COLO668 (cell line): Measurements from ENCODE around the gene DMD.
"Not testable (repeated sequence)": the region's sequence is repeated elsewhere in the genome, so short reads cannot be mapped to it uniquely, and the experiment has no call there.

Experiments used
- DNase-seq: peaks from one replicate; lab custom pipeline; 2025; ENCODE audit not compliant: unreplicated experiment; lab: John Stamatoyannopoulos, UW

The DMD gene

DNA sequence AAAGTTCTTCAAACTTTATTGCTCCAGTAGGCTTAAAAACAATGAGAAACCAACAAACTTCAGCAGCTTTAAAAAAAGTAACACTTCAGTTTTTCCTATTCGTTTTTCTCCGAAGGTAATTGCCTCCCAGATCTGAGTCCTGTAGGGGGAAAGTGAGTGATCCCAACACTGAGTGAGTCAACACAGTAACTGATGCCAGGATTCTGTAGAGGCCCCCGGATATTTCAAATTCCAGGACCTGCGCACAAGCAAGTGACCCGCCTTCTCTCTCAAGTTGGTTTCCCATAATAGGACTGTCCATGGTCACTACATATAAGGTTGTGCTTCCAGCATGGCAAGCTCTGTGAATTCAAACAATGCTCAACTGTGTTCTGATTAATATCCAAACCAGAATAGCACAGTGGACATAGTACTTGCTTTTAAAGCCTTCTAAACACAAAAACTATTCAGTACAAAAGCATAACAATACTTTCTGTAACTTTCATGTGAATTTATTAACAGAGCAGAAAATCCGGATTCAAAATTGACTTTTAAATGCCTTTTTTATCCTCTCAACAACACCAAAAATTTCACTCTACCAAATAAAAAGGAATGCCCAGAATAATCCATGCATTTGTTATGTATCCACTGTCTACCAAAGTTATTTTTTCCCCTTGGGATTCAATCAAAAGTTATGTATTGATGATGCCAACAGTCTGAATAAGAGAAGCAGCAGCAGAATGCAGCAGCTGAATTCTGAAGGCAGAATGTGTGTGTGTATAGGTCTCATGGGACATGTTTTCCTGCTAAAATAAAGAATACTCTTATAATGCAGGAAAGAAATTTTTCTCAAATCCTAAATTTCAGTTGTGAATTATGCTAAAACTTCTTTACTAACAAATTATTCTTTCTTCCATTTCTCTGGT, at the start of gene DMD:
TSS of gene DMD (minus strand) at position 194 of the 905 bp plus-strand sequence. CDS start 237 bp downstream, outside the sequence.
- DNase-seq = no peak

DNA sequence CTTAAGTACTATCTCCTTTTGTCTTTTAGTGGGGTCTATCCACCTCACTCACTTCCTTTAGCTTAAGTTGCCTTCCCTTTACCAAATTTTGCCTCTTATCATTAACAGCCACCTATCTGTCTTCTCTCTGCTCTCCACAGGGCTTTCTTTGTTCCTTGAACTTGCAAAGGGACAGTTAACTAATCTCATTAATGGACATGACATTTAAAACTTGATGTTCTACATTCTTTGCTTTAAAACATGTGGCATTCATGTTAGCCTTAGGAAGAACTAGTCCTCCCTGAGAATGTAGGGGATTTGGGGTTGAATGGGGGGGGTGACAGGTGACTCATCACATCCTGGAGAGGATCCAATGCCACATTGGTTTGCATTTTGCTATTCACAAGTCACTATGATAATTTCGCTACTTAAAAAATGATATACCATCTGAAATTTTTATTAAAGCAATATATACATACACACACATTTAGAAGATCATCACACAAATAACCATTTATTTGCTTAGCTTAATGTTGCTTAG, 41.0 kb upstream of the DMD start:
- DNase-seq = no peak

DNA sequence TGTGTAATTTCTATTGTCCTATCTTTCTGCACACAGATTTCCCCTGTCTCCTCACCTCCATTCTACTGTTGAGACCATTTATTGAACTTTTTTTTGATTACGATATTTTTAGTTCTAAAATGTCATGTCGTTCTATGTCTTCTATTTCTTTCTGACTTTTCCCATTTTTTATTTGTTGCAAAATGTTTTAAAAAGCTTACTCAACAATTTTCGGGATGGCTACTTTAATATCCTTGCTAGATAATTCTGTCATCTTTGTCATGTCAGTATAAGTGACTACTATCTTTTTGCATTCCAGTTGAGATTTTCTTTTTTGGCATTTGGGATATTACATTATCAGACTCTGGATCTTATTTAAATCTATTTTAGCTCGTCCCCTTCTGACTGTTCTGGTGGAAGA, 7.5 kb upstream of the DMD start:
- no peak for DNase-seq

DNA sequence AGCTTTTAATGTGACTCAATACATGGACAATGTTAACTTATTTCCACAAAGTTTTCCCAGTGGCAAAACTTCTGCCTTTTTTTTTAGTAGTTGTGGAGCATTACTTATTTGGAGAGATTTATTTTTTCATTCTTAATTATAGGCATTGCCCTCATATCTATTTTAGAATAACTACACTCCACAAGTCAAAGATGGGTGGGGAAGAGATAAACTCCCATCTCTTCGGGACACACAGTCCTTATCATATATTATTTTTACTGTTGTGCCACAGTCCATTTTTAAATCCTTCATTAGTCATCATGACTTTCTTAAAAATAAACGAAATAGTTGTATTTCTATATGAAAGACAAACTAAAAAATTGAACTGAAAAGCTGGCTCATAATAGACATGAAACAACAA, 1.2 kb downstream of the DMD start:
- DNase-seq = no peak

DNA sequence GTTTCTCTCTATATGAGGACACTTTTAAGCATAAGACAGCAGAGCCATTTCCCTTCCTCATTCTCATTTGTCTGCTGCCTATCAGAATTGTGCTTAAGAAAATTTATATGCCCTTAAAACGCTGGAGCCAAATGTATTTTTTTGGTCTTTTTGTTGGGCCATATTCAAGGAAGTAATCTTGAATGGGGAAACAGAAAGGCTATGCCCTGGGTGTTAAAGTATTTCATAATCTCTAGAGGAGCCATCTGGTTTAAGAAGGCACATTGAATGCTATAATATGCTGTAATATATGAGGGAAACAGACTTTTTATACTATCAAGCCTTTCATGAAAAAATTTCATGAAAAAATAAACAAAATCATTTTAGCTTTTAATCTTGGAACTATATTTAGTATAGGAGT, 4.3 kb downstream of the DMD start:
- no peak for DNase-seq

DNA sequence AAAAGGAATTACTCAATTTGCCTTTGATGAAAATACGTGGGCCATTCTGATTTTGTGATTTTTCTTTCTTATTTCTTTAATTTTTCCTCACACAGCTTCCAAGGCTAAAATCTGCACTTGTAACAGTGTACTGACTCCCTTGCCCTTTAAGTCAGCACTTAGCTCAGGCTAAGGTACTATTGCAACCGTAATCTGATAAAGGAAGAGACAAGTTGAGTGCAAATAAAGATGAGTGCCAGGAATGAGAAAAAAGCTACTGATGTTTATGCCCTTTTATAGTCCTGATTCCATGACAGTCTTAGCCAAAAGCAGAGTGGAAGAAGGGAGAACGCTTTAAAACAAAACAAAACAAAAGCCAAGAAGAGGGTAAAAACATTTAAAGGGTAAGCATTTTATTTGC, 6.0 kb downstream of the DMD start:
- DNase-seq = no peak

DNA sequence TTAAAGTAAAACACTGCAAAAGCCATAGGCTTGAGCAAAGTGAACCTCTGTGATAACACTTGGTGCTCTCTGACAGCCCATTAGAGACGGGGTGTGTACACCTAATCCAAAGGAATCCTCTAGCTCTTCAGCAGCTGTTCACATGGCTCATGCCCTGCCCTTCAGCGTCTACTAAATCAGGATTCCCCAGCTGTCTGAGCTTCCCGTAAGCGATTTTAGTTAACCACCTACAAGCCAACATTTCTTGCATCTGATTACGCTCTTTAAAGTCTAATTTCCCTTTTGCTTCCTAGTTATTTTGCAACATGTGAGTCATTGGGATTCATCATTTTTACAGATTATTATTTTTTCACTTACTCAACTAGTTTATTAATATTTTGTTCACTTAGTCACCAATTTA, 6.5 kb downstream of the DMD start:
- DNase-seq = no peak

DNA sequence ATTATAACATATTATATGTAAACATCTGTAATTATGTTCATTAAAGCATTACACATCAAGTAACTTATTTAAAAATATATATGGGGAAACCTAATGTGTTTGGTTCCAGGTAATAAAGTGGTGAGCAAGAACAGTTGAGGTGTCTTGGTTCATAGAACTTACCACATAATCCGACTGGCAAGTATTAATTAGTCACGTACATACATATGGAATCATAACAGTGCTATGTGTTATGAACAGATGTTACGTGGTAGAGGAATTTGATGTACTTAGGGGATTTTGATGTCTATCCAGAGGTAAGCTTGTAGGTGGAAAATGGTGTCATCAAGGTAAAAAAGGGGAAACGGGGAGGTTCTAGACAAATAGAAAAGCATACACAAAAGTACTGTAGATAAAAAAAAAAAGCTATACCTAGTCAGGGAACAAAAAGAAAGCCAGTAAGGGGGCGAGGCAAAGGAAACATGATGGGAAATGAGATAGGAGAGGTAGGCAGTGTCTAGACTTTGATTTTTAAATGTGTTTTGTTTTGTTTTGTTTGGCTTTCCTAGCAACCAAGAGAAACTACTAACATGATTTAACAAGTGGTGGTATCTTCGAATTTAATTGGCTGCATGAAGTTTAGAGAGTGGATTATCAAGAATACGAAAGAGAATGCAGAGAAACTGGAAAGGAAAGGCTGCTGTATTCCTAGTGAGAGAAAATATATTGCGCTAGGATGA, 12.6 kb downstream of the DMD start:
- no peak for DNase-seq

DNA sequence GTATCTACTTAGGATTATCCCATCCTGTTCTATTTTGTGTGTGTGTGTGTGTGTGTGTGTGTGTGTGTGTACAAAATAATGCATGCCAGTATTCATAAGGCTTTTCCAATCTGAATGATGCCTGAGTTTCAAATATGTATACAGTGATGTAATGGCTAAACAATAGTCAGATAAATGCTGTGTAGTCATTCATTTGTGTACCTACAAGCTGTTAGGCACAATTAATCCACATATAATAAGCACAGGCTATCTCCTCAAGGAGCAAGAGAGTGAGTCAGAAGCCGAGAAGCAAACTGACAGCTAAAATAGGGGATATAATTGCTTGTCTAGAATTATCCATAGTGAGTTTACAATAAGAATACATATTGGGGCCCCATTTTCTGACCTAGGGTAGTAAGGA, 15.7 kb downstream of the DMD start:
- no peak for DNase-seq

DNA sequence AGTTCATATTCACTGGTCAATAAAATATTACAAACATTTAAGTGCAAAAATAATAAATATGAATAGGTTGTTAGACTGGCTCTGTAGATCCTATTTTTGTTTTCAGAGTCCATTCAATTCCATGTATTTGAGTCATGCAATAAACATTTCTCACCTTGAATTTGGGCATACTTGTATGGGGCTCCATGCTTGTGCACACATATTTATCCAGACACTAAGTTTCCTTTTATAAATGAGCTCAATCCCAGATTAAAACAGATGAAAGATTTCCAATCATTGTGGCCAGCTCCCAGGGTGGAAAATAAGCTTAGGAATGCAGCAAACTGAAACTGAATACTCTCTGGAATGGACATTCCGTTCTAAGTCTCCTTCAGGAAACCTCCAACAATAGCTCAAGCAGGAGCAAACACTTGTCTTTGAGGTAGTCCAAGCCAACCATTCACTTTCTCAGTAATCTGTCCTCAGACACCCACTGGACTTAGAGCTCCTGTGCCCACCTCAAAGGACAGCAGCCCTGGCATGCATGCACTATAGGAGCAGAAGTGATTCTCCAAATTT, 16.4 kb downstream of the DMD start:
- DNase-seq = no peak

DNA sequence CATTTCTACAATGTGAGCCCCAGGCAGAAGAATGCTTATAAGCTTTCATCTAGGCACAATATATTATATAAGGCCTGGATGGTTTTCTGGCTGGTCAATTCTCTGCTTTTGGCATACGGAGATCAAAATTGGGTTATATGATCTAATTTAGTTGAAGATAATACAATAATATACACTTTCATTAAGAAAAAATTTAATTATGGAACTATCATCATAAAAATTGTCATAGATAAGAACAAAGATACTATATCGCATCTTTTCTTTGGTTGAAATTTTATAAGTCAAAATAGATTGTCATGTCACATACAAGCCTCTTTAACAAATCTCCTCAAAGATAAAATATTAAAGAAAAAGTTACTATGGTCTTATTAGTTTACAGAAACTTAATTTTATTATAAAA, 17.1 kb downstream of the DMD start:
- DNase-seq = no peak

DNA sequence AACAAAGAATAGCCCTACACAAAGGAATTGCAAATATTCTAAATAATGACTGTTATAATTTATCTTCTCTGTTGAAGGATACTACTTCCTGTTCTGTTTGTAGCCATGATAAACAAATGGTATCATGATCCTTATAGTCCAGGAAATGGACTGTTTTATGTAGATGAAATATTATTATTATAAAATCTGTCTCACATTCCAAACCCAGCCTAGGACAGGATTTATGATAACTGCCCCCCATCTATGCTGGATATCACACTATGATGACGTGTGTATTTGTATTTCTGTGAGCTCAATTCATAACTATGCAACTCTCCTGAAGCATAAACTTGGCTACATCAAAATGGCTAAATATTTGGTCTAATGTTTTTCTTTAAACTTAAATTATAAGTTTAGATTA, 21.3 kb downstream of the DMD start:
- no peak for DNase-seq

DNA sequence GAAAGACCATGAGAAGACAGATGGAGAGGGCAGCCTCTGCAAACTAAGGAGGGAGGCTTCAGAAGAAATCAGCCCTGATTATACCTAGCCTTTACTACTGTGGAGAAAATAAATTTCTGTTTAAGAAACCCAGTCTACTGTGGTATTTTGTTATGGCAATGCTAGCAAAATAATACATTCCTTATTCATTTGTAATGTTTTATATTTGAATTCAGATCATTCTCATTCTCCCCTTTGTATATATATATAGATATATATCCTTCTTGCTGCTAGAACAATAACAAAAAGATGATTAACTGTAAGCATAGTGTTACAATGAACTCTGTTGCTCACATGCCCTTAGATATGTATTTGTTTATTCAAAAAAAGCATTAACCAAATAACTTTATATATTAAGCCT, 22.5 kb downstream of the DMD start:
- no peak for DNase-seq

DNA sequence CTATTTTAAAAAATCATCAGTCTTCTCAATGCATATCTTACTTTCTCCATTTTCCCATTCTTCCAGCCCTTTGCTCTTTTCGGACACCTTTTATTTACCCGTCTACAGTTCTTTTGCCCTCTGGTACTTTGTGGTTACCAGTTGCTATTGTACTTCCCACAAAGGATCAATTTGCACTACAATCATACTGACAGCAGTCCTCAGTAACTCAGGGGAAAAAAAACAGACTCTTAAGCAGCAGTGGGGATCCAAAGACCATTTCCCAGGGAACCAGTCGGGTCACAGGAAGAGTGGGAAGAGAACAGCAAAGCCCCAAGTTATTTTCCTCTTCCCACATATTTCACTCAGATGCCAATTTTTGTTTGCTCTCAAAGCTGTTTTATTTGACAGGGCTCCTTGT, 23.1 kb downstream of the DMD start:
- DNase-seq = no peak

DNA sequence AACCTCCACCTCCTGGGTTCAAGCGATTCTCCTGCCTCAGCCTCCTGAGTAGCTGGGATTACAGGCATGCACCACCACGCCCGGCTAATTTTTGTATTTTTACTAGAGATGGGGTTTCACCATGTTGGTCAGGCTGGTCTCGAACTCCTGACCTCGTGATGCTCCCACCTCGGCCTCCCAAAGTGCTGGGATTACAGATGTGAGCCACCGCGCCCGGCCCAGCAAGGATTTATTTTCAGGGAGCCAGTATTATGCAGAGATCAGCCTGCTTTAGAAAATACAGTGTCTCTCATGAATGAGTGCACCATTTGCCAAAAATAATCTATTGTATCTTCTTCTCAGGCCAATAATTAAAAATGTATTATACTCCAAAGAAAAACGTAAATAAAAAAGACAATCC, 26.5 kb downstream of the DMD start:
- not testable (repeated sequence) for DNase-seq

DNA sequence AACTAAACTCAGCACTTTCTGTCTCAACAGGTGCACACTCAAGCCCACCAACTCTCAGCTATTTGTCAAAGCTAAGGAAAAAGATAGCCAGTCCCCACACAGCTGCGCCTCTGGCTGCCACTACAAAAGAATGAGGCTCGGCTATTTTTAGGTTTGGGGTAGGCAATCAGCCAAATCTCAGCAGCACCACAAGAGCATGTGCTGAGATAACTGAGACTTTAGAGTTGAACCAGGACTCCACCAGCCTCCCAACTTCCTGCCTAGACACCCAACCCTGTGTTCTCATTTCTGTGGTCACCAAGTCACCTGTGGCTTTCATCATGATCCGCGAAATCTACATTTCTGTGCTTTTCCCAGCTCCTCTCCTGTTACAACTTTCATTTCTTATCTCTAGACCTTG, 28.0 kb downstream of the DMD start:
- no peak for DNase-seq

DNA sequence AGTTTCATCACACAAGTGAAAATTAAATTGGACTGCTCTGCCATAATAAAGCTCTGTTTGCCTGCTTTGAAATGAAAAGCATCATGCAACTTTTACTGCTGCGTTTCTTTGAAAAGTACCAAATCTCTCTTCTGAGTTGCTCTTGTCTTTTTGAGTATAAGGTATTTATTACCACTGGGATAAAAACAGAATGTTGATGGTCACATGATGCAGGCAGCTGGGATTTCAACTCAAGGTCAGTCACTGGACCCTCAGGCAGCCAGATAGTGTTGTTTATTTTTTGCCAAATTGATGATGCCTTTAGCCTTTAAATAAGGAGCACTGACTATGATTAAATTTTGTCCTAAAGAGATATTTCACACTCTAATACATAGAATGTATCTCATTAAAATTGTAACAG, 32.7 kb downstream of the DMD start:
- no peak for DNase-seq

DNA sequence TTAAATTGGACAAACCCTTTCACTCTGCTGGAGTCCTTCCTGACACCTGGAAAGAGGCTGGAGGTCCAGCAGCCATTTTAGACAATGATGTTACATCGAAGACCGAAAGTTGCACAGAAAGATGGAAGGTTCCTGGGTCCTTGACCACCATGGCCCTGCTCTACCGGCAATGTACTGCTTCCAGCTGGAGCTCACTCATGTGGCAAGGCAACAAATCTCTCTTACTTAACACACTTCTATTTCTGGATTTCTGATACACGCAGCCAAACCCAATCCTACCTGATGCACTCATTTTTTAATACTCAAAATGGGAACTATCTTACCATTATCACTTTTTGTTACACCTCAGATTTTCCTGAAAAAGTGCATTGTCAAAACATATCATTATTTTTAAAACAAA, 33.1 kb downstream of the DMD start:
- DNase-seq = no peak

DNA sequence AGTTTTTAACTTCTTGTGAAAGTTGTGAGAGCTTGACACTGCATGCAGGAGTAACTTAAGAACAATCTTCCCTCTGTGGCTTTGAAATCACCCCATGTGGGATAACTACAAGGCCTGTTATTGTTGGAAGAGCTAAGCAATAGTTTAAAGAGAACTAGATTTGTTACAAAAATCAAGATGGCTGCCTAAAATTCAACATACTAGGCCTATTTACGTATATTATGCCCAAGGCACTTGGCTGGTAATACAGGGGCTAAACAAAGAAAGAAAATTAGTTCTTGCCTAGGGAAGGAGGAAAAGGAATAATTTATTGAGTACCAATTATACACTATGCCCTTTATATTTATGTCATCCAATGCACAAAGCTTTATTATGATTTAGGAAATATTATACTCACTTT, 36.1 kb downstream of the DMD start:
- DNase-seq = no peak

DNA sequence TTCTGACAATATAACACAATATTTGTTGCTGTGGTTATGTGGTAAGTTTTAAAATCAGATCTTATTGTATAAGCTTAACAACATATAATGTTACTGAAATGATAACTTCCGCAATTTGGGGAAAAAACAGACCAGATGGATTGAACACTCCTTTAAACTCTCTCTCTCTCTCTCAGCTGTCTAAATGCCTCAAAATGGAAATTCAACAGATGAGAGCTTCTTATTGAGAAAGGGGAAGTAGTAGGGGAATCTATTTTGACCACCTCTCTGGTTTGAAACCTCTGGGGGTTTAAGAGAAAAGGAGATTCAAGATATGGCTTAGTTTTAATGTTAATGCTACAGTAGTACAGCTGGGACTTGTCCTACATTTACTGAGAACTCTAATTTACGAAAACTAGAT, 40.3 kb downstream of the DMD start:
- no peak for DNase-seq

DNA sequence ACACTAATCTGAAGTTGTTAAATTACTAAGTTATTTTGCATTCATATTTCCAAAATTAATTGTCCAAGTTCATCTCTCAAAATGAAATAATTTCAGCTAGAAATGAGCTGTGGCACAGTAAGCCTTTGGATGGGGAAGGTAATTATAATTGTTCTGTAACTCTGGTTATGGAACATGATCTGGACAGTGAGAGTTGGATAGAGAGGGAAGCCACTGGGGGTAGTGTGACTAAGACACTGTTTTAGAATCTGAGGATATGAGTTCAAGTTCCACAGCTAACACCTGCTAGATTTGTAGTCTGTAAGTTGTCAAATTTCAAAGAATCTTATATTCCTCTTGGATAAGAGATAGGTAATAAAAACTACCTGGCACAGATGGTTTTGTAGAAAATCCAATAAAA, 49.5 kb downstream of the DMD start:
- DNase-seq = no peak

DNA sequence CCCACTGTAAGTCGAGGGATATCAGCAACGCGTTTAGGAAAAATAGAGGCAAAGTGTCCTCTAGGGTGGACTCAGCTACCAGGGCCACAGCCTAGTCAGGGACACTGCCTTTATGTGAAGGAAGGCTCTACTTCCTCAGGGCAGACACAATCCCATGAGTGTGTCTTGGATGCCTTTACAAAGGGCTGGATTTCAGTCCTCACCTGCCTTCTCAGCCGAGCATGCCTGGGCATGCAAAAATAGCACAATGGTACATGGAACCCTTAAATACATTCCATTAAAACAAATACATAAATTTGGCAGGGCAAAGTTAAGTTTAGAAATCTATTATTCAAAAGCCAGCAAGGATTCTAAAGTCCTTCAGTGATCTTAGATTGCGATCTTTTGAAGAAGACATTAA, 51.1 kb downstream of the DMD start:
- no peak for DNase-seq
